GM12878 (cell line): Measurements from ENCODE around the gene ARHGAP15. TPM values are rescaled to one million over a fixed set of nuclear protein-coding genes. Genes with fewer than 3 reads are reported as not detected.

Source experiments
- ATAC-seq: fragments of 200-7000 bp; cut with Tn5 transposase; 3 replicates; pipeline ENCODE4 v1.9.1; 2020; ENCODE audit warnings: mild to moderate bottlenecking, moderate library complexity
- BruUV-seq: library from RNA; stranded (reverse); fragments of 400-500 nt; replicated peaks from 2 replicates; lab custom pipeline; 2021; lab: Mats Ljungman, UMichigan
- CTCF ChIA-PET: fragments of 300-600 bp; sonication (Branson Sonifier 250); formaldehyde crosslinking; extraction: SDS; loops from one replicate; lab custom pipeline; 2021; ENCODE audit warnings: inconsistent platforms; lab: Yijun Ruan, JAX
- POLR2A ChIA-PET: fragments of 350-600 bp; formaldehyde crosslinking; extraction: SDS; loops from one replicate; lab custom pipeline; 2021; ENCODE audit warnings: inconsistent platforms; lab: Charles Lee
- RAD21 ChIA-PET: fragments of 300-600 bp; sonication (Branson Sonifier 250); formaldehyde crosslinking; loops from one replicate; lab custom pipeline; 2023; ENCODE audit warnings: antibody characterized with exemption; ENCODE audit not compliant: unreplicated experiment; lab: Charles Lee
- SMC1A ChIA-PET: fragments of 300-600 bp; sonication (Branson Sonifier 250); formaldehyde crosslinking; loops from one replicate; lab custom pipeline; 2023; ENCODE audit not compliant: unreplicated experiment, uncharacterized antibody; lab: Charles Lee
- DNase-seq: peaks from one replicate; pipeline ENCODE4 v3.0.0-alpha.2; 2011; ENCODE audit warnings: low read depth, low spot score
- FAIRE-seq: peaks from 3 replicates; lab custom pipeline; 2011; peaks lifted over from hg19 to GRCh38; lab: Jason Lieb, UNC
- H2AFZ ChIP-seq: 2 replicates; pipeline ENCODE4 v1.6.0; 2011; ENCODE audit warnings: low read depth, low read length, control low read depth; ENCODE audit not compliant: control insufficient read depth
- H3K27ac ChIP-seq: 2 replicates; pipeline ENCODE4 v1.5.1; 2011; ENCODE audit warnings: control low read depth; ENCODE audit not compliant: control insufficient read depth, insufficient read depth
- H3K27me3 ChIP-seq, 2 experiments: replicated peaks in 1 of 2; 2 replicates each; pipeline versions ENCODE4 v1.6.0 to v1.6.1; 2011; ENCODE audit warnings: low read length in 1 of 2; ENCODE audit not compliant: control insufficient read depth in 2 of 2, insufficient read depth in 2 of 2
- H3K36me3 ChIP-seq, 2 experiments: 2 replicates each; pipeline ENCODE4 v1.5.1; 2011; ENCODE audit warnings: low read length in 1 of 2; ENCODE audit not compliant: control insufficient read depth in 2 of 2, insufficient read depth in 2 of 2
- H3K4me1 ChIP-seq: 2 replicates; pipeline ENCODE4 v1.6.1; 2011; ENCODE audit warnings: mild to moderate bottlenecking, low read length, moderate library complexity, mixed read lengths; ENCODE audit not compliant: control insufficient read depth, insufficient read depth
- H3K4me2 ChIP-seq: 2 replicates; pipeline ENCODE4 v1.6.0; 2011; ENCODE audit warnings: control low read depth; ENCODE audit not compliant: control insufficient read depth, insufficient read depth
- H3K4me3 ChIP-seq: fragments of 200-600 bp; sonication (generic); 2 replicates; pipeline ENCODE4 v1.5.1; 2016
- H3K79me2 ChIP-seq: 2 replicates; pipeline ENCODE4 v1.6.0; 2011; ENCODE audit warnings: low read length; ENCODE audit not compliant: control insufficient read depth, insufficient read depth
- H3K9ac ChIP-seq: 2 replicates; pipeline ENCODE4 v1.8.0; 2011; ENCODE audit warnings: low read length, control low read depth, mixed read lengths; ENCODE audit not compliant: control insufficient read depth, insufficient read depth
- H3K9me3 ChIP-seq: replicated peaks from 3 replicates; pipeline ENCODE4 v1.5.1; 2011; ENCODE audit warnings: mild to moderate bottlenecking, low read length; ENCODE audit not compliant: control insufficient read depth, insufficient read depth
- H4K20me1 ChIP-seq: 2 replicates; pipeline ENCODE4 v1.6.0; 2011; ENCODE audit not compliant: control insufficient read depth, insufficient read depth
- ATF3 ChIP-seq: IDR thresholded peaks from 2 replicates; pipeline ENCODE4 v1.6.1; 2011; ENCODE audit warnings: low read depth, mild to moderate bottlenecking, low read length, moderate library complexity, borderline replicate concordance; ENCODE audit errors: extremely low read depth
- ATF7 ChIP-seq: fragments of 450-650 bp; IDR thresholded peaks from 2 replicates; pipeline ENCODE4 v1.6.1; 2016; ENCODE audit warnings: low read depth, mild to moderate bottlenecking
- BACH1 ChIP-seq: fragments of 450-650 bp; IDR thresholded peaks from 2 replicates; pipeline ENCODE4 v1.6.1; 2017; ENCODE audit warnings: mild to moderate bottlenecking, borderline replicate concordance
- BCL11A ChIP-seq: IDR thresholded peaks from 2 replicates; pipeline ENCODE4 v1.6.1; 2011; ENCODE audit warnings: low read depth, low read length
- BHLHE40 ChIP-seq, 2 experiments: fragments of 450-650 bp in 1 of 2; IDR thresholded peaks; 2 replicates each; pipeline ENCODE4 v1.6.1; 2011 to 2017; ENCODE audit warnings: low read depth in 2 of 2, borderline replicate concordance in 1 of 2, improper control_type of control experiment in 1 of 2, low read length in 1 of 2, mild to moderate bottlenecking in 1 of 2
- CHD2 ChIP-seq: IDR thresholded peaks from 2 replicates; pipeline ENCODE4 v1.6.1; 2011; ENCODE audit warnings: low read depth, low read length, improper control_type of control experiment, borderline replicate concordance
- CREM ChIP-seq: IDR thresholded peaks from 2 replicates; pipeline ENCODE4 v1.6.1; 2014; ENCODE audit warnings: antibody characterized with exemption, low read depth
- DPF2 ChIP-seq: fragments of 450-650 bp; IDR thresholded peaks from 2 replicates; pipeline ENCODE4 v1.6.1; 2017; ENCODE audit warnings: mild to moderate bottlenecking
- E4F1 ChIP-seq: fragments of 450-650 bp; IDR thresholded peaks from 2 replicates; pipeline ENCODE4 v1.6.1; 2018; ENCODE audit warnings: borderline replicate concordance, mild to moderate bottlenecking; ENCODE audit not compliant: partially characterized antibody
- HDAC6 ChIP-seq: fragments of 200-600 bp; sonication (generic); IDR thresholded peaks from one replicate; pipeline ENCODE4 v1.8.0; 2017; ENCODE audit warnings: antibody characterized with exemption; ENCODE audit not compliant: unreplicated experiment
- PKNOX1 ChIP-seq: fragments of 450-650 bp; IDR thresholded peaks from 2 replicates; pipeline ENCODE4 v1.6.1; 2016; ENCODE audit warnings: mild to moderate bottlenecking
- PML ChIP-seq: IDR thresholded peaks from 2 replicates; pipeline ENCODE4 v1.6.1; 2012; ENCODE audit warnings: low read length, inconsistent platforms
- REST ChIP-seq: IDR thresholded peaks from 2 replicates; pipeline ENCODE4 v1.6.1; 2012; ENCODE audit warnings: mild to moderate bottlenecking, low read depth, low read length
- USF2 ChIP-seq: IDR thresholded peaks from 2 replicates; pipeline ENCODE4 v1.6.1; 2011; ENCODE audit warnings: low read depth, low read length, improper control_type of control experiment, borderline replicate concordance
- ZNF24 ChIP-seq: fragments of 450-650 bp; IDR thresholded peaks from 2 replicates; pipeline ENCODE4 v1.6.1; 2017; ENCODE audit warnings: antibody characterized with exemption, mild to moderate bottlenecking
- WGBS: methylation state at CpG from one replicate; pipeline ENCODE4 v1.1.6; 2016; ENCODE audit warnings: low lambda C conversion rate; ENCODE audit not compliant: insufficient replicate concordance, insufficient coverage; ENCODE audit errors: missing lambda C conversion rate; 5-methylcytosine and 5-hydroxymethylcytosine counted together
- in situ Hi-C: fragments of 300-500 bp; cut with MboI; formaldehyde crosslinking; loops from 9 replicates; pipeline ENCODE4 v1.14.3; 2018; ENCODE audit warnings: mixed read lengths
- intact Hi-C: fragments of 100-400 bp; cut with micrococcal nuclease; formaldehyde crosslinking; loops from one replicate; pipeline ENCODE4 v1.14.2; 2022; ENCODE audit not compliant: unreplicated experiment
- polyA plus RNA-seq, 11 experiments: library from polyadenylated mRNA; depleted of rRNA in 4 of 11; unstranded in 6 of 11; stranded (reverse) in 5 of 11; fragments of >200 nt; fragmentation: Nextera tagmentation in 4 of 11; fragmentation: Illumina TruSeq in 1 of 11; extraction: Ambion mirVana in 4 of 11; extraction: Trizol in 1 of 11; gene quantifications; 1 replicate in 1 of 11; 2 replicates in 10 of 11; pipeline versions ENCODE4 v1.2.1 to v1.2.3, GENCODE V29; 2011 to 2016; ENCODE audit warnings: inconsistent platforms in 2 of 11, missing spikeins in 2 of 11, low read depth in 1 of 11
- total RNA-seq, 4 experiments: library from RNA; depleted of rRNA in 3 of 4; stranded (reverse); fragments of >200 nt in 3 of 4; fragmentation: Illumina TruSeq in 1 of 4; extraction: Trizol in 1 of 4; gene quantifications; 2 replicates each; pipeline versions ENCODE4 v1.2.1 to v1.2.3, GENCODE V29; 2013 to 2021

Gene ARHGAP15
- total and polyA plus RNA-seq, 10 of the 15 experiments (the other 5 are each of a cell fraction or from before 2014, with no cell fraction given) = 38.0 to 92.6 (median 66.7) TPM

GRCh38 chr2:143148757-143149156 lies 19.5 kb downstream of the ARHGAP15 start:
- ChIA-PET POLR2A (interaction anchor here (0.6 to 1.1 kb wide), 6 partner anchors 9 to 645 kb away, joined by 3 to 7 read pairs (median 4); no protein-coding TSS in a partner anchor), RAD21 (interaction anchor here (0.6 to 2.1 kb wide), 8 partner anchors 9 to 74 kb away, joined by 3 to 8 read pairs (median 6); no protein-coding TSS in a partner anchor), SMC1A (interaction anchor here (0.9 to 7.4 kb wide), 12 partner anchors 9 to 50 kb away, joined by 3 to 109 read pairs (median 4); partner anchors contain the start of gene ARHGAP15), CTCF (interaction anchor here (0.8 to 2.5 kb wide), 9 partner anchors 8 to 110 kb away, joined by 3 to 18 read pairs (median 5); no protein-coding TSS in a partner anchor)
- peak; percentile 72 for ATAC-seq
- Histone ChIP-seq H3K4me1 (peaks cover 35% of the 10 kb centered on the region), H4K20me1 (no peaks in the 10 kb centered on the region), H3K9ac (no peak overlapping the region), H3K27me3 (no peaks in the 10 kb centered on the region), H3K79me2 (peaks cover 78% of the 10 kb centered on the region), H3K27ac (peak overlapping the region; percentile 7), H3K9me3 (no peaks in the 10 kb centered on the region), H3K36me3 (no peaks in the 10 kb centered on the region), H2AFZ (no peak overlapping the region), H3K4me2 (peak overlapping the region; percentile 48), H3K4me3 (peak overlapping the region; percentile 59; the same call in 1 of the 2 replicates)
- 49% methylated on average over 5 of the region's 5 CpGs for WGBS
- DNase-seq = no peak
- intact Hi-C loops (no loop called here), in situ Hi-C loops (no loop called here)
- FAIRE-seq = no peak
- BruUV-seq = no TSS peak
- TF ChIP-seq ATF3 (no peak), ZNF24 (no peak), DPF2 (0 out of 2 replicates have a peak, but pooled peaks have one; percentile 29), HDAC6 (no peak), REST (no peak), BHLHE40 (IDR thresholded peaks at IDR 0.05; ENCODE audit: borderline replicate concordance in 1 of 2, low read depth in 2 of 2, low read length in 1 of 2) (peak in 1 of 2 experiments; percentile 31; a peak in 1 of 4 replicates), PKNOX1 (peak; percentile 55), USF2 (no peak), ATF7 (peak; percentile 34; the same call in 1 of the 2 replicates), PML (no peak), CHD2 (no peak), BCL11A (0 out of 2 replicates have a peak, but pooled peaks have one; percentile 22), E4F1 (no peak), CREM (0 out of 2 replicates have a peak, but pooled peaks have one; percentile 43), BACH1 (0 out of 2 replicates have a peak, but pooled peaks have one; percentile 27)
